HG02981 (cell line): ENCODE results near the gene TBX21.

Experiments
- ATAC-seq: cut with Tn5 transposase; IDR thresholded peaks from one replicate; pipeline ENCODE4 v1.9.1; 2021; ENCODE audit warnings: mild to moderate bottlenecking, moderate library complexity; ENCODE audit not compliant: unreplicated experiment

TBX21 gene

GRCh38 chr17:47733047-47733673 is at the start of gene TBX21:
Gene TBX21, plus strand, starts transcription at chr17:47733236. Its CDS starts 219 bp downstream, at chr17:47733455.
- peak; percentile 64 for ATAC-seq

- ATAC-seq: no peak
Measured at GRCh38 chr17:47684025-47684424, 49.0 kb upstream of the TBX21 start.

GRCh38 chr17:47684535-47685193 is 48.4 kb upstream of the TBX21 start:
- no peak for ATAC-seq

- no peak for ATAC-seq
Measured at GRCh38 chr17:47685556-47686275, 47.3 kb upstream of the TBX21 start.

GRCh38 chr17:47686276-47686635 is 46.8 kb upstream of the TBX21 start:
- ATAC-seq: no peak

- ATAC-seq: no peak
Measured at GRCh38 chr17:47686664-47687327, 46.2 kb upstream of the TBX21 start.

GRCh38 chr17:47687328-47687690 is 45.7 kb upstream of the TBX21 start:
- ATAC-seq: no peak

- ATAC-seq: no peak
Measured at GRCh38 chr17:47687748-47688147, 45.3 kb upstream of the TBX21 start.

- no peak for ATAC-seq
Measured at GRCh38 chr17:47690121-47690520, 42.9 kb upstream of the TBX21 start.

- no peak for ATAC-seq
Measured at GRCh38 chr17:47692137-47692894, 40.7 kb upstream of the TBX21 start.

- no peak for ATAC-seq
Measured at GRCh38 chr17:47692895-47693730, 39.9 kb upstream of the TBX21 start.

- ATAC-seq: no peak
Measured at GRCh38 chr17:47693731-47694580, 39.1 kb upstream of the TBX21 start, which contains the start of gene TBKBP1. Gene TBKBP1, plus strand, starts transcription at chr17:47694161. Its CDS starts 1,952 bp downstream, at chr17:47696113.

- ATAC-seq: no peak
Measured at GRCh38 chr17:47694581-47695428, 38.2 kb upstream of the TBX21 start.

- ATAC-seq: no peak
Measured at GRCh38 chr17:47695429-47696376, 37.3 kb upstream of the TBX21 start.

- ATAC-seq: no peak
Measured at GRCh38 chr17:47696717-47697642, 36.1 kb upstream of the TBX21 start.
